Breast epithelium (tissue), 4 donors: ENCODE results near the gene CCDC117. TPM values are rescaled to one million over a fixed set of nuclear protein-coding genes. Genes with fewer than 3 reads are reported as not detected.

Source experiments
- DNase-seq, 2 donors: peaks; one replicate each; pipeline ENCODE4 v3.0.0-alpha.2; 2019; ENCODE audit warnings: low spot score in 2 of 2
- H3K27ac ChIP-seq, 2 donors: fragments of 200-600 bp; sonication (generic) in 1 of 2; one replicate each; pipeline ENCODE4 v1.5.1; 2016 to 2019; ENCODE audit warnings: mild to moderate bottlenecking in 1 of 2
- H3K27me3 ChIP-seq, 2 donors: fragments of 200-600 bp; sonication (generic) in 1 of 2; one replicate each; pipeline versions ENCODE4 v1.5.1 to v1.6.0; 2017 to 2019; ENCODE audit warnings: control low read depth in 1 of 2, mild to moderate bottlenecking in 1 of 2
- H3K36me3 ChIP-seq: fragments of 200-600 bp; one replicate; pipeline ENCODE4 v1.5.1; 2019
- H3K4me1 ChIP-seq, 2 donors: fragments of 200-600 bp; sonication (generic); one replicate each; pipeline ENCODE4 v1.5.1; 2016 to 2019; ENCODE audit warnings: control low read depth in 1 of 2
- H3K4me3 ChIP-seq, 3 donors: fragments of 200-600 bp; sonication (generic); 1 replicate in 2 of 3; 2 replicates in 1 of 3; pipeline ENCODE4 v1.5.1; 2016 to 2019; ENCODE audit warnings: mild to moderate bottlenecking in 3 of 3, moderate library complexity in 2 of 3
- H3K9me3 ChIP-seq, 2 donors: fragments of 200-600 bp; sonication (generic) in 1 of 2; one replicate each; pipeline ENCODE4 v1.5.1; 2016 to 2019; ENCODE audit warnings: control low read depth in 1 of 2
- POLR2A ChIP-seq: fragments of 450-650 bp; IDR thresholded peaks from one replicate; pipeline ENCODE4 v1.6.1; 2016; ENCODE audit warnings: antibody characterized with exemption, mild to moderate bottlenecking, moderate library complexity
- POLR2AphosphoS5 ChIP-seq, 3 donors: sonication (generic); formaldehyde crosslinking; IDR thresholded peaks; one replicate each; pipeline ENCODE4 v1.6.1; 2017; ENCODE audit warnings: antibody characterized with exemption in 3 of 3
- intact Hi-C: fragments of 100-400 bp; cut with DNase I; formaldehyde crosslinking; loops from one replicate; pipeline ENCODE4 v1.15.1; 2023; ENCODE audit warnings: low total_unique reads
- total RNA-seq, 3 donors: library from RNA; depleted of rRNA; stranded (reverse); fragments of >200 nt; gene quantifications; one replicate each; pipeline ENCODE4 v1.1.0, GENCODE V29; 2016
- TF ChIP-seq, protein P1 (sequence below), 3 donors: fragments of 450-650 bp; IDR thresholded peaks; one replicate each; pipeline ENCODE4 v1.5.1; 2016 to 2017; ENCODE audit warnings: antibody characterized with exemption in 3 of 3, mild to moderate bottlenecking in 3 of 3, moderate library complexity in 3 of 3

Gene CCDC117
- total RNA-seq, 3 donors from 2014 or later = 19.5 to 33.5 (median 23.9) TPM

DNA sequence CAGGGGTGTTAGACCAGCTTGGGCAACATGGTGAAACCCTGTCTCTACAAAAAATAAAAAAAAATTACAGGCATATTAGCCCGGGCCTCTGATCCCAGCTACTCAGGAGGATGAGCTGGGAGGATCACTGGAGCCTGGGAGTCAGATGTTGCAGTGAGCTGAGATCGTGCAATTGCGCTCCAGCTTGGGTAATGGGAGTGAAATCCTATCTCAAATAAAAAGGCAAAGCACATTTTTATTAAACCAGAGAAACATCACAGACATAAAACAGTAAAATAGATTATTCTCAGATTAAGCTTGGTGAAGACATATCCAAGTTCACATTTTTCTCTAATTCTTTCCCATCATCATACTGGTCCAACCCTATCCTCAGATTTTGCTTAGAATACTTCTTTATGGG, 57.9 kb downstream of the CCDC117 start:
- no peaks in the 10 kb centered on the region for H3K4me1 ChIP-seq
- no peak for TF ChIP-seq POLR2A
- TF ChIP-seq, protein P1, sequence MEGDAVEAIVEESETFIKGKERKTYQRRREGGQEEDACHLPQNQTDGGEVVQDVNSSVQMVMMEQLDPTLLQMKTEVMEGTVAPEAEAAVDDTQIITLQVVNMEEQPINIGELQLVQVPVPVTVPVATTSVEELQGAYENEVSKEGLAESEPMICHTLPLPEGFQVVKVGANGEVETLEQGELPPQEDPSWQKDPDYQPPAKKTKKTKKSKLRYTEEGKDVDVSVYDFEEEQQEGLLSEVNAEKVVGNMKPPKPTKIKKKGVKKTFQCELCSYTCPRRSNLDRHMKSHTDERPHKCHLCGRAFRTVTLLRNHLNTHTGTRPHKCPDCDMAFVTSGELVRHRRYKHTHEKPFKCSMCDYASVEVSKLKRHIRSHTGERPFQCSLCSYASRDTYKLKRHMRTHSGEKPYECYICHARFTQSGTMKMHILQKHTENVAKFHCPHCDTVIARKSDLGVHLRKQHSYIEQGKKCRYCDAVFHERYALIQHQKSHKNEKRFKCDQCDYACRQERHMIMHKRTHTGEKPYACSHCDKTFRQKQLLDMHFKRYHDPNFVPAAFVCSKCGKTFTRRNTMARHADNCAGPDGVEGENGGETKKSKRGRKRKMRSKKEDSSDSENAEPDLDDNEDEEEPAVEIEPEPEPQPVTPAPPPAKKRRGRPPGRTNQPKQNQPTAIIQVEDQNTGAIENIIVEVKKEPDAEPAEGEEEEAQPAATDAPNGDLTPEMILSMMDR (IDR thresholded peaks at IDR 0.05) = no peak
- TF ChIP-seq POLR2AphosphoS5 (IDR thresholded peaks at IDR 0.05) = no peak
- no peak overlapping the region for H3K4me3 ChIP-seq
- H3K36me3 ChIP-seq = no peaks in the 10 kb centered on the region
- no peaks in the 10 kb centered on the region for H3K27me3 ChIP-seq
- no peak overlapping the region for H3K27ac ChIP-seq
- intact Hi-C loops = loop anchor here (10.0 kb wide), 1 partner anchor 226 kb away; no protein-coding TSS in a partner anchor
- DNase-seq = no peak
- H3K9me3 ChIP-seq = no peaks in the 10 kb centered on the region

DNA sequence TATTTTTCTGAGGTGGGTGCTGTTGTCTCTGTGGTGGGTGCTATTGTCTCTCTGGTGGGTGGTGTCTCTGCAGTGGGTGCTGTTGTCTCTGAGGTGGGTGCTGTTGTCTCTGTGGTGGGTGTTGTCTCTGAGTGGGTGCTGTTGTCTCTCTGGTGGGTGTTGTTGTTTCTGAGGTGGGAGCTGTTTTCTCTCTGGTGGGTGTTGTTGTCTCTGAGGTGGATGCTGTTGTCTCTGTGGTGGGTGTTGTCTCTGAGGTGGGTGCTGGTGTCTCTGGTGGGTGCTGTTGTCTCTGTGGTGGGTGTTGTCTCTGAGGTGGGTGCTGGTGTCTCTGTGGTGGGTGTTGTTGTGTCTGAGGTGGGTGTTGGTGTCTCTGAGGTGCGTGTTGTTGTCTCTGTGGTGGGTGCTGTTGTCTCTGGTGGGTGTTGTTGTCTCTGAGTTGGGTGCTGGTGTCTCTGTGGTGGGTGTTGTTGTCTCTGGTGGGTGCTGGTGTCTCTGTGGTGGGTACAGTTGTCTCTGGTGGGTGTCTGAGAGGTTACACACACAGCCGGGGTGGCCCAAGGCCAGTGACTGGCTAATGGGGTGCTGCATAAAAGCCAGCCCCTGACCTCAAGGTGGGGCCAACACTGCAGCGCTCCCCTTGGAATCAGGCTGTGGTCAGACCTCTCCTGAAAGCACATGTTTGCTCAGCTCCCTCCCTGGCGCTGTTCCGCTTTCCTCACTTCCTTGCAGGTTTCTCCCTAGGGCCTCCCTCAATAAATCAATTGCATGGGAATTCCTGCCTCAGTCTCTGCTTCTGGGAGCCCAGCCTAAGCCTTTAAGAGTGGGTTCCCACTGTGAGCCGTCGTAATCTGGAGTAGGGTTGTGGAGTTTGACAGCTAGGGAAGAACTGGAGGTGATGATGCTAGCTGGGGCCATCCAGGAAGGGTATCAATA, 58.9 kb downstream of the CCDC117 start:
- H3K4me3 ChIP-seq = no peak overlapping the region
- H3K4me1 ChIP-seq = no peaks in the 10 kb centered on the region
- no peaks in the 10 kb centered on the region for H3K36me3 ChIP-seq
- TF ChIP-seq POLR2AphosphoS5 (IDR thresholded peaks at IDR 0.05) (no peak), POLR2A (no peak)
- TF ChIP-seq, protein P1 (IDR thresholded peaks at IDR 0.05) = no peak
- intact Hi-C loops = loop anchor here (10.0 kb wide), 1 partner anchor 227 kb away; no protein-coding TSS in a partner anchor
- H3K27ac ChIP-seq = no peak overlapping the region
- no peaks in the 10 kb centered on the region for H3K27me3 ChIP-seq
- no peaks in the 10 kb centered on the region for H3K9me3 ChIP-seq
- no peak for DNase-seq

DNA sequence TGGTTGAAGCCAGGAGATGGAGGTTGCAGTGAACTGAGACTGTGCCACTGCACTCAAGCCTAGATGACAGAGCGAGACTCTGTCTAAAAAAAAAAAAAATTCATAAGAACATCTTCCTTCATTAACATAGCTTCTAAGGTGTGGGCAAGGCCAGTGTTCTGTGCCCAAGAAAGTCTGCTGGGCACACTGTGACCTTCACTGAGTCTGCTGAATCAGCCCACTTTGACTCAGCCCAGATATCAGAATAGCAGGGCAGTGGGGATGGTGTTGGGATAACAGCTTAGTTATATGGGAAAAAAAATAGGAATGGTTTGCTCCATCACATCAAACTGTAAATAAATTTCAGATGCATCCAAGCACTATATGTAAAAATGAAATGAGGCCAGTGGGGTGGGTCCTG, 60.2 kb downstream of the CCDC117 start:
- intact Hi-C loops = loop anchor here (10.0 kb wide), 1 partner anchor 228 kb away; no protein-coding TSS in a partner anchor
- Histone ChIP-seq H3K27ac (no peak overlapping the region), H3K4me3 (no peak overlapping the region), H3K36me3 (no peaks in the 10 kb centered on the region), H3K4me1 (no peaks in the 10 kb centered on the region), H3K27me3 (no peaks in the 10 kb centered on the region), H3K9me3 (no peaks in the 10 kb centered on the region)
- no peak for DNase-seq
- no peak for TF ChIP-seq POLR2AphosphoS5 (IDR thresholded peaks at IDR 0.05)
- TF ChIP-seq, protein P1 (IDR thresholded peaks at IDR 0.05) = no peak
- TF ChIP-seq POLR2A = no peak

DNA sequence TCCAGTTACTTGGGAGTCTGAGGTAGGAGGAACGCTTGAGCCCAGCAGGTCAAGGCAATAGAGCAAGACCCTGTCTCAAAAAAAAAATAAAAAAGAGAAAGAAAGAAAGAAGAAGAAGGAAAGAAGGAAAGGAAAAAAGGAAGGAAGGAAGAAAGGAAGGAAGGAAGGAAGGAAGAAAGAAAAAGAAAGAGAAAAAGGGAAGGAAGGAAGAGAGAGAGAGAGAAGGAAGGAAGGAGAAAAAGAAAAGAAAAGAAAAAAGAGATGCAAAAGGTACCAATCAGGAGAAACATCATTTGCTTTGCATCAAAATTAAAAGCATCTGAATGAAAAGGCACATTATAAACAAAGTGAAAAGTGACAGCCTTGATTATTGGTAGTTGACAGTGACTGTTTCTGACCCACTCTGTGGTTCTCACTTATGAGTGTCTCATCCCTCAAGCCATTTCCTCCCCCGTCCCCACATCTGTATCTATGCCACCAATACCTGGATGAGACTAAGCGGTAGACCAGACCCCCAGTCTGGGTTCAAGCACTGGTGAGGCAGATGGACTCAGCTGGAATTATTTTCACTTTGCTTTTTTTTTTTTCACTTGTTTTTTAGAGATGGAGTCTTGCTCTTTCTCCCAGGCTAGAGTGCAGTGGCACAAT, 60.9 kb downstream of the CCDC117 start:
- TF ChIP-seq POLR2AphosphoS5 (IDR thresholded peaks at IDR 0.05) = no peak
- TF ChIP-seq, protein P1 (IDR thresholded peaks at IDR 0.05) = no peak
- TF ChIP-seq POLR2A = no peak
- Histone ChIP-seq H3K4me3 (no peak overlapping the region), H3K36me3 (no peaks in the 10 kb centered on the region), H3K4me1 (no peaks in the 10 kb centered on the region), H3K27ac (no peak overlapping the region), H3K27me3 (no peaks in the 10 kb centered on the region), H3K9me3 (no peaks in the 10 kb centered on the region)
- DNase-seq = no peak
- intact Hi-C loops = loop anchor here (10.0 kb wide), 1 partner anchor 229 kb away; no protein-coding TSS in a partner anchor
